Endothelial cell of umbilical vein (primary cell): Measurements from ENCODE around the gene INTS6L. TPM values are rescaled to one million over a fixed set of nuclear protein-coding genes. Genes with fewer than 3 reads are reported as not detected.

ENCODE experiments used
- BruUV-seq: library from RNA; stranded (reverse); fragments of 400-500 nt; replicated peaks from 2 replicates; lab custom pipeline; 2021; lab: Mats Ljungman, UMichigan
- CTCF ChIA-PET: fragments of 300-600, 350-600 bp; sonication (Branson Sonifier 250); formaldehyde crosslinking; loops from one replicate; lab custom pipeline; 2021; ENCODE audit warnings: antibody characterized with exemption, inconsistent platforms; lab: Charles Lee
- POLR2A ChIA-PET: fragments of 300-600, 350-600 bp; sonication (Branson Sonifier 250); formaldehyde crosslinking; loops from one replicate; lab custom pipeline; 2021; ENCODE audit warnings: antibody characterized with exemption, inconsistent platforms; lab: Charles Lee
- DNase-seq: peaks from one replicate; pipeline ENCODE4 v3.0.0-alpha.2; 2011; ENCODE audit warnings: low read depth, low spot score
- FAIRE-seq: peaks from 2 replicates; lab custom pipeline; 2011; peaks lifted over from hg19 to GRCh38; lab: Jason Lieb, UNC
- H2AFZ ChIP-seq: 2 replicates; pipeline ENCODE4 v1.6.0; 2012; ENCODE audit warnings: low read depth, low read length, control low read depth, inconsistent platforms
- H3K27ac ChIP-seq: 2 replicates; pipeline ENCODE4 v1.5.1; 2011; ENCODE audit warnings: low read depth, mild to moderate bottlenecking, control low read depth, low read length, moderate library complexity; ENCODE audit not compliant: insufficient read depth
- H3K27me3 ChIP-seq, 2 experiments: 2 replicates each; pipeline versions ENCODE4 v1.6.0 to v1.6.1; 2011; ENCODE audit warnings: low read length in 2 of 2, mixed read lengths in 1 of 2; ENCODE audit not compliant: control insufficient read depth in 2 of 2, insufficient read depth in 2 of 2
- H3K36me3 ChIP-seq, 2 experiments: 2 replicates in 1 of 2; 3 replicates in 1 of 2; pipeline ENCODE4 v1.5.1; 2011; ENCODE audit warnings: low read length in 2 of 2, mild to moderate bottlenecking in 1 of 2, moderate library complexity in 1 of 2; ENCODE audit not compliant: control insufficient read depth in 2 of 2, insufficient read depth in 2 of 2; ENCODE audit errors: extremely low read depth in 1 of 2
- H3K4me1 ChIP-seq: 3 replicates; pipeline ENCODE4 v1.5.1; 2011; ENCODE audit warnings: mild to moderate bottlenecking, low read length; ENCODE audit not compliant: control insufficient read depth, insufficient read depth; ENCODE audit errors: extremely low read depth
- H3K4me2 ChIP-seq: 2 replicates; pipeline ENCODE4 v1.6.1; 2011; ENCODE audit warnings: low read length, control low read depth, mixed read lengths; ENCODE audit not compliant: insufficient read depth
- H3K4me3 ChIP-seq, 3 experiments: fragments of 200-600 bp in 1 of 3; sonication (generic), shearing (Covaris generic) in 1 of 3; replicated peaks in 1 of 3; 2 replicates each; pipeline ENCODE4 v1.5.1; 2011 to 2016; ENCODE audit warnings: control low read depth in 3 of 3, low read length in 3 of 3, mild to moderate bottlenecking in 2 of 3, inconsistent platforms in 1 of 3, low read depth in 1 of 3, moderate library complexity in 1 of 3; ENCODE audit not compliant: insufficient read depth in 1 of 3
- H3K79me2 ChIP-seq: 2 replicates; pipeline ENCODE4 v1.6.0; 2012; ENCODE audit warnings: low read length, inconsistent platforms; ENCODE audit not compliant: control insufficient read depth, insufficient read depth
- H3K9ac ChIP-seq: replicated peaks from 2 replicates; pipeline ENCODE3; 2011; ENCODE audit warnings: low read length, control low read depth; ENCODE audit not compliant: insufficient read depth; ENCODE audit errors: extremely low read depth
- H3K9me1 ChIP-seq: replicated peaks from 3 replicates; pipeline ENCODE4 v1.6.0; 2011; ENCODE audit warnings: mild to moderate bottlenecking, low read length; ENCODE audit not compliant: control insufficient read depth, insufficient read depth; ENCODE audit errors: extremely low read depth
- H3K9me3 ChIP-seq: replicated peaks from 2 replicates; pipeline ENCODE4 v1.5.1; 2012; ENCODE audit warnings: low read length, inconsistent platforms; ENCODE audit not compliant: control insufficient read depth, insufficient read depth
- H4K20me1 ChIP-seq: replicated peaks from 2 replicates; pipeline ENCODE3; 2011; ENCODE audit warnings: mild to moderate bottlenecking, low read length; ENCODE audit not compliant: control insufficient read depth, insufficient read depth; ENCODE audit errors: extremely low read depth
- EZH2 ChIP-seq: IDR thresholded peaks from 2 replicates; pipeline ENCODE4 v1.6.1; 2012; ENCODE audit warnings: borderline replicate concordance, low read depth, mild to moderate bottlenecking, moderate library complexity, low read length, inconsistent platforms; ENCODE audit not compliant: severe bottlenecking
- FOS ChIP-seq: IDR thresholded peaks from 2 replicates; pipeline ENCODE4 v1.6.1; 2011; ENCODE audit warnings: mild to moderate bottlenecking, low read length, moderate library complexity, borderline replicate concordance; ENCODE audit not compliant: insufficient read depth
- GATA2 ChIP-seq: IDR thresholded peaks from 2 replicates; pipeline ENCODE4 v1.7.0; 2011; ENCODE audit warnings: low read depth, mild to moderate bottlenecking, moderate library complexity, mixed read lengths, low read length; ENCODE audit not compliant: insufficient read length, insufficient read depth
- JUN ChIP-seq: IDR thresholded peaks from 2 replicates; pipeline ENCODE4 v1.6.1; 2011; ENCODE audit warnings: borderline replicate concordance, low read depth; ENCODE audit not compliant: insufficient read length, insufficient read depth
- MAX ChIP-seq: IDR thresholded peaks from 2 replicates; pipeline ENCODE4 v1.6.1; 2011; ENCODE audit not compliant: insufficient read depth, insufficient read length
- MYC ChIP-seq: IDR thresholded peaks from one replicate; pipeline ENCODE4 v1.6.1; 2011; ENCODE audit warnings: mild to moderate bottlenecking, low read depth, low read length
- POLR2A ChIP-seq: IDR thresholded peaks from 2 replicates; pipeline ENCODE4 v1.6.1; 2012; ENCODE audit warnings: low read depth, mild to moderate bottlenecking, control low read depth, low read length
- POLR2AphosphoS5 ChIP-seq: IDR thresholded peaks from 2 replicates; pipeline ENCODE4 v1.6.1; 2012; ENCODE audit warnings: low read depth, mild to moderate bottlenecking, control low read depth, low read length, moderate library complexity; ENCODE audit not compliant: insufficient read depth
- dilution Hi-C: fragments of 300-500 bp; cut with MboI; formaldehyde crosslinking; loops from one replicate; pipeline ENCODE4 v1.15.0; 2019; ENCODE audit warnings: low sequenced_read_pairs; ENCODE audit not compliant: extremely low pct_ligation_motif_present
- intact Hi-C: fragments of 100-400 bp; cut with micrococcal nuclease; formaldehyde crosslinking; loops from one replicate; pipeline ENCODE4 v1.10.0; 2022
- polyA plus RNA-seq, 4 experiments: library from polyadenylated mRNA; depleted of rRNA in 3 of 4; stranded (reverse) in 3 of 4; unstranded in 1 of 4; fragments of >200 nt; gene quantifications; 2 replicates each; pipeline versions ENCODE4 v1.2.1 to v1.2.3, GENCODE V29; 2011 to 2012; ENCODE audit warnings: missing spikeins in 1 of 4
- total RNA-seq: library from RNA; stranded (reverse); gene quantifications from 2 replicates; pipeline ENCODE4 v1.2.3, GENCODE V29; 2021
- TF ChIP-seq, protein P1 (sequence below), 2 donors: IDR thresholded peaks; 1 replicate in 1 of 2; 2 replicates in 1 of 2; pipeline ENCODE4 v1.5.1; 2011; ENCODE audit warnings: low read length in 2 of 2, mild to moderate bottlenecking in 2 of 2, moderate library complexity in 2 of 2, control low read depth in 1 of 2, inconsistent platforms in 1 of 2, low read depth in 1 of 2; ENCODE audit not compliant: insufficient read depth in 1 of 2; ENCODE audit errors: extremely low read depth in 1 of 2

INTS6L gene
- total and polyA plus RNA-seq, 2 donors (not counting 3 experiments of a cell fraction or from before 2014, with no cell fraction given) = 5.2 to 7.5 TPM

- Histone ChIP-seq H3K4me2 (no peak overlapping the region), H3K27ac (no peak overlapping the region), H3K36me3 (no peaks in the 10 kb centered on the region), H4K20me1 (no peaks in the 10 kb centered on the region), H3K27me3 (no peaks in the 10 kb centered on the region), H2AFZ (no peak overlapping the region), H3K9ac (no peak overlapping the region), H3K4me3 (no peak overlapping the region), H3K4me1 (no peaks in the 10 kb centered on the region), H3K9me1 (no peaks in the 10 kb centered on the region), H3K79me2 (no peaks in the 10 kb centered on the region), H3K9me3 (no peaks in the 10 kb centered on the region)
- POLR2A ChIA-PET = no interaction called here
- no TSS peak for BruUV-seq
- CTCF ChIA-PET = no interaction called here
- dilution Hi-C loops (no loop called here), intact Hi-C loops (no loop called here)
- DNase-seq (no peak), FAIRE-seq (no peak)
- TF ChIP-seq EZH2 (no peak), MYC (no peak), JUN (no peak), FOS (no peak), POLR2AphosphoS5 (no peak), GATA2 (no peak), MAX (no peak), POLR2A (no peak)
- TF ChIP-seq, protein P1, sequence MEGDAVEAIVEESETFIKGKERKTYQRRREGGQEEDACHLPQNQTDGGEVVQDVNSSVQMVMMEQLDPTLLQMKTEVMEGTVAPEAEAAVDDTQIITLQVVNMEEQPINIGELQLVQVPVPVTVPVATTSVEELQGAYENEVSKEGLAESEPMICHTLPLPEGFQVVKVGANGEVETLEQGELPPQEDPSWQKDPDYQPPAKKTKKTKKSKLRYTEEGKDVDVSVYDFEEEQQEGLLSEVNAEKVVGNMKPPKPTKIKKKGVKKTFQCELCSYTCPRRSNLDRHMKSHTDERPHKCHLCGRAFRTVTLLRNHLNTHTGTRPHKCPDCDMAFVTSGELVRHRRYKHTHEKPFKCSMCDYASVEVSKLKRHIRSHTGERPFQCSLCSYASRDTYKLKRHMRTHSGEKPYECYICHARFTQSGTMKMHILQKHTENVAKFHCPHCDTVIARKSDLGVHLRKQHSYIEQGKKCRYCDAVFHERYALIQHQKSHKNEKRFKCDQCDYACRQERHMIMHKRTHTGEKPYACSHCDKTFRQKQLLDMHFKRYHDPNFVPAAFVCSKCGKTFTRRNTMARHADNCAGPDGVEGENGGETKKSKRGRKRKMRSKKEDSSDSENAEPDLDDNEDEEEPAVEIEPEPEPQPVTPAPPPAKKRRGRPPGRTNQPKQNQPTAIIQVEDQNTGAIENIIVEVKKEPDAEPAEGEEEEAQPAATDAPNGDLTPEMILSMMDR (IDR thresholded peaks at IDR 0.05; ENCODE audit: extremely low read depth in 1 of 2, insufficient read depth in 1 of 2, low read depth in 1 of 2, low read length in 2 of 2) = no peak
Measured at GRCh38 chrX:135556055-135556454, 35.6 kb downstream of the INTS6L start.
